Neural progenitor cell (in vitro differentiated cells): ENCODE measurements around the gene KIDINS220. TPM values are rescaled to one million over a fixed set of nuclear protein-coding genes. Genes with fewer than 3 reads are reported as not detected.

Source experiments
- DNase-seq: peaks from one replicate; pipeline ENCODE4 v3.0.0-alpha.2; 2016; ENCODE audit warnings: low spot score
- H2AFZ ChIP-seq: fragments of 200-600 bp; sonication (generic); replicated peaks from 2 replicates; pipeline ENCODE4 v1.6.1; 2016; ENCODE audit warnings: antibody characterized with exemption
- H3F3A ChIP-seq: fragments of 200-600 bp; sonication (generic); 2 replicates; pipeline ENCODE4 v1.6.1; 2016; ENCODE audit warnings: antibody characterized with exemption, low read depth
- H3K27ac ChIP-seq: fragments of 200-600 bp; sonication (generic); 2 replicates; pipeline ENCODE4 v1.5.1; 2016; ENCODE audit warnings: mild to moderate bottlenecking
- H3K27me3 ChIP-seq: fragments of 200-600 bp; sonication (generic); 2 replicates; pipeline ENCODE4 v1.6.1; 2016; ENCODE audit warnings: mild to moderate bottlenecking, moderate library complexity
- H3K36me3 ChIP-seq: fragments of 200-600 bp; sonication (generic); 2 replicates; pipeline ENCODE4 v1.5.1; 2016
- H3K4me1 ChIP-seq: fragments of 200-600 bp; sonication (generic); 2 replicates; pipeline ENCODE4 v1.6.1; 2016; ENCODE audit warnings: mixed run types
- H3K4me2 ChIP-seq: fragments of 200-600 bp; sonication (generic); 2 replicates; pipeline ENCODE4 v1.6.1; 2016
- H3K4me3 ChIP-seq: fragments of 200-600 bp; sonication (generic); 2 replicates; pipeline ENCODE4 v1.5.1; 2016
- H3K79me2 ChIP-seq: fragments of 200-600 bp; sonication (generic); 2 replicates; pipeline ENCODE4 v1.6.1; 2016; ENCODE audit warnings: low read depth
- H3K9ac ChIP-seq: fragments of 200-600 bp; sonication (generic); 2 replicates; pipeline ENCODE4 v1.6.1; 2016
- H3K9me3 ChIP-seq: fragments of 200-600 bp; sonication (generic); 2 replicates; pipeline ENCODE4 v1.5.1; 2016; ENCODE audit warnings: low read depth
- H4K20me1 ChIP-seq: fragments of 200-600 bp; sonication (generic); 2 replicates; pipeline ENCODE4 v1.6.1; 2016; ENCODE audit warnings: low read depth
- H3K27ac Mint-ChIP-seq: 3 replicates; pipeline ENCODE4 v1.8.0; 2021; ENCODE audit warnings: mixed read lengths
- H3K27me3 Mint-ChIP-seq: 2 replicates; pipeline ENCODE4 v1.8.0; 2022; ENCODE audit warnings: low read depth, mild to moderate bottlenecking, inconsistent platforms, moderate library complexity, mixed read lengths; ENCODE audit not compliant: insufficient read depth
- H3K36me3 Mint-ChIP-seq: 3 replicates; pipeline ENCODE4 v1.8.0; 2021; ENCODE audit warnings: mixed read lengths
- H3K4me1 Mint-ChIP-seq: 3 replicates; pipeline ENCODE4 v1.8.0; 2021; ENCODE audit warnings: mixed read lengths
- H3K4me3 Mint-ChIP-seq: 3 replicates; pipeline ENCODE4 v1.8.0; 2021; ENCODE audit warnings: mild to moderate bottlenecking, moderate library complexity, mixed read lengths
- H3K9me3 Mint-ChIP-seq: 3 replicates; pipeline ENCODE4 v1.8.0; 2020; ENCODE audit warnings: mixed read lengths
- EZH2 ChIP-seq: fragments of 200-600 bp; sonication (generic); IDR thresholded peaks from 2 replicates; pipeline ENCODE4 v1.6.1; 2017; ENCODE audit warnings: antibody characterized with exemption, mild to moderate bottlenecking, moderate library complexity
- EZH2phosphoT487 ChIP-seq: fragments of 200-600 bp; sonication (generic); IDR thresholded peaks from 2 replicates; pipeline ENCODE4 v1.6.1; 2017; ENCODE audit warnings: antibody characterized with exemption
- total RNA-seq: library from RNA; depleted of rRNA; stranded (reverse); fragments of >200 nt; gene quantifications from 2 replicates; pipeline ENCODE4 v1.2.3, GENCODE V29; 2015; ENCODE audit warnings: low replicate concordance
- TF ChIP-seq, protein P1 (sequence below): fragments of 200-600 bp; sonication (generic); IDR thresholded peaks from 2 replicates; pipeline ENCODE4 v1.5.1; 2017; ENCODE audit warnings: antibody characterized with exemption, mild to moderate bottlenecking

KIDINS220 gene
- total RNA-seq, 1 donor from 2014 or later = 56.1 TPM

DNA sequence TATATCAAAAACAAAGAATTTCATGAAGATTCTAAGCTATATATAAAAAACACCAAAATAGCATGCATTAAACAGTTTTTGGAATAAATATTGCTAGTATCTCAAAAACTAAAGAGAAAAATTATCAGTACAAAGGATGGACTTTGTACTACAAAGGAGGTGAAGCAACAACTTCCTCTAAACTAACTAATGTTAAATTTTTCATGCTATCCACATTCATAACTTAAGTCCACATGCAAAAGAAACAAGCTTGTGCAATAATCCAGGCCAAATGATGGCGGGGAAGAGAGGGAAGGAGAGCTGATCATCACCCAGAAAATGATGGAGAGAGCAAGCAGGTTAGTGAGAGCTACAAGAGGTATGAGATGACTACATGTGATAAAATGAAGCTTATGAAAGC, 70.1 kb downstream of the KIDINS220 start:
- Histone ChIP-seq H3K9ac (no peak overlapping the region), H3K79me2 (no peaks in the 10 kb centered on the region), H4K20me1 (no peaks in the 10 kb centered on the region), H3K4me2 (no peak overlapping the region), H3K27ac (no peak overlapping the region), H3K36me3 (no peaks in the 10 kb centered on the region), H3F3A (no peaks in the 10 kb centered on the region), H3K27me3 (no peaks in the 10 kb centered on the region), H3K4me3 (no peak overlapping the region), H3K4me1 (no peaks in the 10 kb centered on the region), H3K9me3 (no peaks in the 10 kb centered on the region), H2AFZ (no peak overlapping the region)
- H3K27me3 Mint-ChIP-seq = peaks cover under 1% of the 10 kb centered on the region
- no peaks in the 10 kb centered on the region for H3K4me1 Mint-ChIP-seq
- DNase-seq = no peak
- H3K9me3 Mint-ChIP-seq = no peaks in the 10 kb centered on the region
- peaks cover 10% of the 10 kb centered on the region for H3K36me3 Mint-ChIP-seq
- no peak overlapping the region for H3K4me3 Mint-ChIP-seq
- TF ChIP-seq EZH2phosphoT487 (no peak), EZH2 (no peak)
- TF ChIP-seq, protein P1, sequence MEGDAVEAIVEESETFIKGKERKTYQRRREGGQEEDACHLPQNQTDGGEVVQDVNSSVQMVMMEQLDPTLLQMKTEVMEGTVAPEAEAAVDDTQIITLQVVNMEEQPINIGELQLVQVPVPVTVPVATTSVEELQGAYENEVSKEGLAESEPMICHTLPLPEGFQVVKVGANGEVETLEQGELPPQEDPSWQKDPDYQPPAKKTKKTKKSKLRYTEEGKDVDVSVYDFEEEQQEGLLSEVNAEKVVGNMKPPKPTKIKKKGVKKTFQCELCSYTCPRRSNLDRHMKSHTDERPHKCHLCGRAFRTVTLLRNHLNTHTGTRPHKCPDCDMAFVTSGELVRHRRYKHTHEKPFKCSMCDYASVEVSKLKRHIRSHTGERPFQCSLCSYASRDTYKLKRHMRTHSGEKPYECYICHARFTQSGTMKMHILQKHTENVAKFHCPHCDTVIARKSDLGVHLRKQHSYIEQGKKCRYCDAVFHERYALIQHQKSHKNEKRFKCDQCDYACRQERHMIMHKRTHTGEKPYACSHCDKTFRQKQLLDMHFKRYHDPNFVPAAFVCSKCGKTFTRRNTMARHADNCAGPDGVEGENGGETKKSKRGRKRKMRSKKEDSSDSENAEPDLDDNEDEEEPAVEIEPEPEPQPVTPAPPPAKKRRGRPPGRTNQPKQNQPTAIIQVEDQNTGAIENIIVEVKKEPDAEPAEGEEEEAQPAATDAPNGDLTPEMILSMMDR = no peak
- no peak overlapping the region for H3K27ac Mint-ChIP-seq

DNA sequence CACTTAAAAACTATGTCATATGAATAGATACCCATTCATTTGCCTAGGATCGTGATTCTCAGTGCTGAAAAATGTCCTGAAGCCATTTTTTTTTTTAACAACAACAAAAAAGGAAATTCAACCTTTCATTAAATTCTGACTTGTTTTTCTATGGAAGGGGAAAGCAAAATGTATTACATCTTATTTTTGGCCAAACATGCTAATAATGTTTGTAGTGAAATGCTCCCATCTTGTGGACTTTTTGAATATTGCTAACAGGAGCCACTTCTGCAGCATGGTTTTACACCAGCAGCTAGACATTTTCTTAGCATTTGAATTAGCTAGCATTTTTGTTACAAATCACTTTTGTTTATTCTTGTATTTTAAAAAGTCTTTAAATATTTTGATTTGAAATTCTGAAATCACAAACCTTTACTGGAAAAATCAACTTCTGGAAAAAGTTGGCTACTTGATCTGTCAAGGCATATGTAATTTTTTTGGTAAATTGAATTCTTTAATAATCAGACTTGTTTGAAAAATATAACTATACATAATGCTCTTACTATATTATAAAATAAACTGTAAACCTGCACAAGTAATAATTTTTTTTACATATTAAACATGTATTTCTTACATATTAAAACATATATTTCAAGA, 75.8 kb downstream of the KIDINS220 start:
- Histone ChIP-seq H3K4me2 (no peak overlapping the region), H3F3A (no peaks in the 10 kb centered on the region), H3K36me3 (no peaks in the 10 kb centered on the region), H3K79me2 (no peaks in the 10 kb centered on the region), H4K20me1 (no peaks in the 10 kb centered on the region), H3K4me1 (no peaks in the 10 kb centered on the region), H3K9ac (no peak overlapping the region), H3K27me3 (no peaks in the 10 kb centered on the region), H2AFZ (no peak overlapping the region), H3K9me3 (no peaks in the 10 kb centered on the region), H3K4me3 (no peak overlapping the region), H3K27ac (no peak overlapping the region)
- peaks cover 21% of the 10 kb centered on the region for H3K36me3 Mint-ChIP-seq
- DNase-seq = peak; percentile 42
- H3K4me1 Mint-ChIP-seq = no peaks in the 10 kb centered on the region
- H3K9me3 Mint-ChIP-seq = peaks cover 7% of the 10 kb centered on the region
- no peak overlapping the region for H3K27ac Mint-ChIP-seq
- H3K27me3 Mint-ChIP-seq = peaks cover 2% of the 10 kb centered on the region
- no peak overlapping the region for H3K4me3 Mint-ChIP-seq
- no peak for TF ChIP-seq EZH2
- no peak for TF ChIP-seq EZH2phosphoT487
- TF ChIP-seq, protein P1 = peak; percentile 63

DNA sequence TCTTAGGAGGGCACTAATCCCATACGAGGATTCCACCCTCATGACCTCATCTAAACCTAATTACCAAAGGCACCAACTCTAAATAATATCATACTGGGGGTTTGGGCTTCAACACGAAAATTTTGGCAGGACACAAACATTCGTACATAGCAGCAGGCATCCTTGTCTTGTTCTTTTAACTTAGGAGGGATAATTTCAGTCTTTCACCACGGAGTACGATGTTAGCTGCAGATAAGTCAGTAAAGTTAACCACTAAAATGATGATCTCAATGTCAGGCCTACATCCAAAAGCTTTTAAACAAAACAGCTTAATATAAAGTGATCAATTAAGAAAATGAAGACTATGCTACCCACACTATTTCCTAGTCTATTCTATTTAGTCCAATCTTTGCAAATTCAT, 80.7 kb downstream of the KIDINS220 start:
- Histone ChIP-seq H3K36me3 (peaks cover 6% of the 10 kb centered on the region), H3K27me3 (no peaks in the 10 kb centered on the region), H3K4me3 (no peak overlapping the region), H3F3A (no peaks in the 10 kb centered on the region), H3K9ac (no peak overlapping the region), H3K27ac (no peak overlapping the region), H3K9me3 (peaks cover 6% of the 10 kb centered on the region), H3K4me1 (peaks cover 7% of the 10 kb centered on the region), H3K4me2 (no peak overlapping the region), H4K20me1 (no peaks in the 10 kb centered on the region), H3K79me2 (no peaks in the 10 kb centered on the region), H2AFZ (no peak overlapping the region)
- Mint-ChIP-seq H3K27ac (no peak overlapping the region), H3K4me3 (no peak overlapping the region), H3K4me1 (peaks cover 11% of the 10 kb centered on the region), H3K9me3 (peaks cover 13% of the 10 kb centered on the region), H3K36me3 (peaks cover 31% of the 10 kb centered on the region), H3K27me3 (no peaks in the 10 kb centered on the region)
- TF ChIP-seq EZH2phosphoT487 (no peak), EZH2 (no peak)
- TF ChIP-seq, protein P1 = no peak
- no peak for DNase-seq
